ENCODE results near the gene PPARA. TPM values are rescaled to one million over a fixed set of nuclear protein-coding genes. Genes with fewer than 3 reads are reported as not detected.

The PPARA gene
- total and polyA plus RNA-seq, 2 donors (not counting 1 experiment from before 2014, with no cell fraction given) = 10.2 to 17.5 TPM

DNA sequence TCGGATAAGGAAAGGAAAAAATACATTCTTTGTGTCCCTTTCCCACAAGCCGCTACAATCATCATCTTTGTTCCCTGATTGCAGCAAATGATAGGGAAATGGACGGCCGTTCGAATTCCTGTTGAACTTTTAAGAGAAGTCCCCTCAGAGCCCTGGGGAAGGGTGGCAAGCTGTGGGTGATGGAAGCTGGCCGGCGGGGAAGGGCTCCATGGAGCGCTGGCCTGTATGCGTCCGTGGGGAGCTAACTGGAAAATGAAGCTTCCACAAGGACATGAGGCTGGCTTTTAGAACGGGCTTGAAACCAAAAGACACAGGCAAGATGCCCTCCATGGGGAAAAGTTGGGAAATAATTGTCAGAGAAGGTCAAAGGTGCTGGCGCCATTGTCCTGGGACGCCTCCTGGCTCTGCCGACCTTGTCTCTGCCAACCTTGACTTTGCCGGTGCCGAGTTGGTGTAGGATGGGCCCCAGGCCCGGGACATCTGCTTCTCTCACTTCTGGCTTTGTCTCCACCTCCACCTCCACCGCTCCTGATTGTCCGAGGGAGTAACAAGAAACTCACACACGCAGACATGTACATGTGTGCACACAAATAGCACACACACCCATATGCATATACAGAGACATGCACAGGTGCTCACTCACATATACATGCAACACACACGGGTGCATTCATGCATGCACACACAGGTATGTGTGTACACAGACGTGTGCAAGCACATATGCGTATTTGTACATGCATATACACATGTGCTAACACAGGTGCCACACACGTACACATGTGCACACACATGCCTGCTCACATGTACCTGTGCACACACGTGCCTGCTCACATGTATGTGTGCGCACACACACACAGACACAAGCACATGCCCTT, 14.5 kb upstream of the PPARA start:
- Histone ChIP-seq H2AFZ (ENCODE audit: low read length) (no peak overlapping the region), H4K20me1 (ENCODE audit: control insufficient read depth, extremely low read depth, insufficient read depth, low read length) (no peaks in the 10 kb centered on the region), H3K4me2 (ENCODE audit: extremely low read depth, insufficient read depth, low read length) (no peak overlapping the region), H3K27ac (ENCODE audit: insufficient read depth, low read length) (no peak overlapping the region), H3K4me1 (ENCODE audit: control insufficient read depth, extremely low read depth, insufficient read depth, low read length) (no peaks in the 10 kb centered on the region), H3K9me3 (ENCODE audit: control insufficient read depth, insufficient read depth, low read depth, low read length) (no peaks in the 10 kb centered on the region), H3K27me3 (ENCODE audit: control insufficient read depth, insufficient read depth, low read length) (no peaks in the 10 kb centered on the region), H3K36me3 (ENCODE audit: control insufficient read depth, insufficient read depth, low read length) (no peaks in the 10 kb centered on the region), H3K9ac (ENCODE audit: insufficient read depth, low read length) (no peak overlapping the region), H3K4me3 (replicated peaks in 1 of 4; ENCODE audit: control extremely low read depth in 1 of 4, insufficient read depth in 1 of 4, low read depth in 3 of 4, low read length in 4 of 4) (no peak overlapping the region), H3K79me2 (ENCODE audit: control insufficient read depth, insufficient read depth, low read length) (no peaks in the 10 kb centered on the region)
- TF ChIP-seq EZH2 (IDR thresholded peaks at IDR 0.05; ENCODE audit: low read length, missing control alignments) = no peak
- TF ChIP-seq, protein P1, sequence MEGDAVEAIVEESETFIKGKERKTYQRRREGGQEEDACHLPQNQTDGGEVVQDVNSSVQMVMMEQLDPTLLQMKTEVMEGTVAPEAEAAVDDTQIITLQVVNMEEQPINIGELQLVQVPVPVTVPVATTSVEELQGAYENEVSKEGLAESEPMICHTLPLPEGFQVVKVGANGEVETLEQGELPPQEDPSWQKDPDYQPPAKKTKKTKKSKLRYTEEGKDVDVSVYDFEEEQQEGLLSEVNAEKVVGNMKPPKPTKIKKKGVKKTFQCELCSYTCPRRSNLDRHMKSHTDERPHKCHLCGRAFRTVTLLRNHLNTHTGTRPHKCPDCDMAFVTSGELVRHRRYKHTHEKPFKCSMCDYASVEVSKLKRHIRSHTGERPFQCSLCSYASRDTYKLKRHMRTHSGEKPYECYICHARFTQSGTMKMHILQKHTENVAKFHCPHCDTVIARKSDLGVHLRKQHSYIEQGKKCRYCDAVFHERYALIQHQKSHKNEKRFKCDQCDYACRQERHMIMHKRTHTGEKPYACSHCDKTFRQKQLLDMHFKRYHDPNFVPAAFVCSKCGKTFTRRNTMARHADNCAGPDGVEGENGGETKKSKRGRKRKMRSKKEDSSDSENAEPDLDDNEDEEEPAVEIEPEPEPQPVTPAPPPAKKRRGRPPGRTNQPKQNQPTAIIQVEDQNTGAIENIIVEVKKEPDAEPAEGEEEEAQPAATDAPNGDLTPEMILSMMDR (conservative IDR thresholded peaks at IDR 0.05 in 1 of 2, IDR thresholded peaks at IDR 0.05 in 1 of 2; ENCODE audit: low read depth in 1 of 2, low read length in 2 of 2) = no peak
- DNase-seq (ENCODE audit: low read depth in 2 of 2) = no peak

DNA sequence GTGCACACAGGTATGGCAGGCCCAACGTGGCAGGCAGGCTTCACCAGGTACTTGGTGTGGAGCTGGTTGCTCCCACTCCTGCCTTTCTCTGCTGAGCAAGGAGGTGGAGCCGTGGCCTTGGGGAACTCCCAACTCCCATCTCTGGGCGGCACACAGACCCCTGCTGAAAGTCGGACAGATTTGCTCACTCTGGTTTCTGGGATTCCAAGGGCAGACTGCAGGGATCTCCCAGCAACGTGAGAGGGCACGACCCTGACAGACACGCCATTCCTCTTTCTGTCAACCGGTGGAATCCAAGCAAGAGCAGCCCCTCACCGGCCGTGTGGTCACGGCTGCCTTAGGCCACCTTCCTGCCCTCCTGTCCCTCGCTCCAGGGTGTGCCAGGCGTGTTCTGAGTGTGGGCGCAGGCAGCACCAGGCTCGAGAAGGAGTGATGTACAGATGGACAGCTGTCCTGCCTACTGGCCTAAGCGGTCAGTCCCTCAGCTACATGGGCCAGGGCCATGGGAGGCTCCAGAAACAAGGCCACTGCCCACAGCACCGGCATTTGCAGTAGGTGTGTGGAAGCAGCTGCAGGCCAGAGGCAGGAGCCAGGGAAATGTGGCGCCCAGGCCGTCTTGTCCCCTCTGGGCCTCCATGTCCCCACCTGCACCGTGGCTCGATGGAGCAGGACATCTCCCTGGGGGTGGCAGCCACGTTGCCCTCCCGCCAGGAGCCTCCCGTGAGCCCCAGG, 13.7 kb upstream of the PPARA start:
- H4K20me1 ChIP-seq (ENCODE audit: control insufficient read depth, extremely low read depth, insufficient read depth, low read length) = no peaks in the 10 kb centered on the region
- DNase-seq (ENCODE audit: low read depth in 2 of 2) = no peak

More for the DNA sequence above, 13.7 kb upstream of the PPARA start:
- Histone ChIP-seq H3K27ac (ENCODE audit: insufficient read depth, low read length) (no peak overlapping the region), H3K27me3 (ENCODE audit: control insufficient read depth, insufficient read depth, low read length) (no peaks in the 10 kb centered on the region), H3K4me2 (ENCODE audit: extremely low read depth, insufficient read depth, low read length) (no peak overlapping the region), H3K9me3 (ENCODE audit: control insufficient read depth, insufficient read depth, low read depth, low read length) (no peaks in the 10 kb centered on the region), H3K36me3 (ENCODE audit: control insufficient read depth, insufficient read depth, low read length) (no peaks in the 10 kb centered on the region), H3K4me3 (replicated peaks in 1 of 4; ENCODE audit: control extremely low read depth in 1 of 4, insufficient read depth in 1 of 4, low read depth in 3 of 4, low read length in 4 of 4) (no peak overlapping the region), H3K9ac (ENCODE audit: insufficient read depth, low read length) (no peak overlapping the region), H3K79me2 (ENCODE audit: control insufficient read depth, insufficient read depth, low read length) (no peaks in the 10 kb centered on the region), H3K4me1 (ENCODE audit: control insufficient read depth, extremely low read depth, insufficient read depth, low read length) (no peaks in the 10 kb centered on the region), H2AFZ (ENCODE audit: low read length) (no peak overlapping the region)
- TF ChIP-seq EZH2 (IDR thresholded peaks at IDR 0.05; ENCODE audit: low read length, missing control alignments) = no peak
- TF ChIP-seq, protein P1 (conservative IDR thresholded peaks at IDR 0.05 in 1 of 2, IDR thresholded peaks at IDR 0.05 in 1 of 2; ENCODE audit: low read depth in 1 of 2, low read length in 2 of 2) = no peak

Data from fibroblast of lung (primary cell).